CD4-positive, alpha-beta T cell treated with Interleukin-15 for 4 hours (primary cell): ENCODE data around the gene CLCNKA.
"Not testable (repeated sequence)": the region's sequence is repeated elsewhere in the genome, so short reads cannot be mapped to it uniquely, and the experiment has no call there.

Source experiments
- DNase-seq: peaks from one replicate; pipeline ENCODE4 v3.0.0-alpha.2; 2020; ENCODE audit warnings: low spot score

CLCNKA gene

GRCh38 chr1:16042096-16042495, 20.3 kb downstream of the CLCNKA start:
- no peak for DNase-seq

- DNase-seq = not testable (repeated sequence)
Observed at GRCh38 chr1:16042654-16043053, 20.8 kb downstream of the CLCNKA start.

GRCh38 chr1:16043521-16043920, 21.7 kb downstream of the CLCNKA start, which contains the start of gene CLCNKB:
TSS of gene CLCNKB (plus strand) at chr1:16043782. CDS start at chr1:16044493, 711 bp downstream.
- DNase-seq = no peak

- DNase-seq = no peak
Observed at GRCh38 chr1:16043950-16044349, 22.1 kb downstream of the CLCNKA start.

GRCh38 chr1:16046842-16047241, 25.0 kb downstream of the CLCNKA start:
- no peak for DNase-seq

GRCh38 chr1:16047791-16048475, 26.1 kb downstream of the CLCNKA start:
- DNase-seq = no peak

GRCh38 chr1:16048573-16049189, 26.8 kb downstream of the CLCNKA start:
- peak; percentile 22 for DNase-seq

GRCh38 chr1:16050328-16050727, 28.5 kb downstream of the CLCNKA start:
- DNase-seq = no peak

GRCh38 chr1:16051039-16051438, 29.2 kb downstream of the CLCNKA start:
- no peak for DNase-seq

GRCh38 chr1:16051949-16052348, 30.1 kb downstream of the CLCNKA start:
- DNase-seq = not testable (repeated sequence)

- no peak for DNase-seq
Observed at GRCh38 chr1:16053781-16054502, 32.1 kb downstream of the CLCNKA start.

- no peak for DNase-seq
Observed at GRCh38 chr1:16054598-16055540, 33.0 kb downstream of the CLCNKA start.

GRCh38 chr1:16055613-16056520, 34.0 kb downstream of the CLCNKA start:
- peak; percentile 82 for DNase-seq

GRCh38 chr1:16056521-16056912, 34.7 kb downstream of the CLCNKA start:
- not testable (repeated sequence) for DNase-seq

GRCh38 chr1:16057314-16057915, 35.6 kb downstream of the CLCNKA start:
- not testable (repeated sequence) for DNase-seq

- DNase-seq = not testable (repeated sequence)
Observed at GRCh38 chr1:16058394-16059120, 36.7 kb downstream of the CLCNKA start.

- no peak for DNase-seq
Observed at GRCh38 chr1:16061266-16061665, 39.4 kb downstream of the CLCNKA start.

GRCh38 chr1:16061989-16062686, 40.3 kb downstream of the CLCNKA start:
- DNase-seq = not testable (repeated sequence)

GRCh38 chr1:16062687-16063075, 40.8 kb downstream of the CLCNKA start:
- DNase-seq = not testable (repeated sequence)
